Cardiac muscle cell (in vitro differentiated cells and primary cell): ENCODE measurements around the gene REXO2. TPM values are rescaled to one million over a fixed set of nuclear protein-coding genes. Genes with fewer than 3 reads are reported as not detected.

Experiments used
- DNase-seq, 2 donors: peaks; one replicate each; pipeline versions ENCODE4 v3.0.0 to v3.0.0-alpha.2; 2010 to 2017; ENCODE audit warnings: low read depth in 1 of 2, low spot score in 1 of 2
- H3K27ac ChIP-seq: fragments of 200-600 bp; sonication (generic); 2 replicates; pipeline ENCODE4 v1.5.1; 2016
- H3K27me3 ChIP-seq: fragments of 200-600 bp; sonication (generic); 2 replicates; pipeline ENCODE4 v1.6.0; 2016; ENCODE audit warnings: control low read depth
- H3K36me3 ChIP-seq: fragments of 200-600 bp; sonication (generic); 2 replicates; pipeline ENCODE4 v1.5.1; 2016; ENCODE audit warnings: control low read depth
- H3K4me1 ChIP-seq: fragments of 200-600 bp; sonication (generic); 2 replicates; pipeline ENCODE4 v1.8.1; 2017; ENCODE audit warnings: low read depth, mild to moderate bottlenecking, mixed run types
- H3K4me3 ChIP-seq: fragments of 200-600 bp; sonication (generic); 2 replicates; pipeline ENCODE4 v1.5.1; 2016; ENCODE audit warnings: mild to moderate bottlenecking
- H3K9me3 ChIP-seq: fragments of 200-600 bp; sonication (generic); 2 replicates; pipeline ENCODE4 v1.5.1; 2017; ENCODE audit warnings: low read depth, mild to moderate bottlenecking, control low read depth
- polyA plus RNA-seq: library from polyadenylated mRNA; unstranded; fragments of >200 nt; fragmentation: Nextera tagmentation; extraction: Ambion mirVana; gene quantifications from 2 replicates; pipeline ENCODE4 v1.2.1, GENCODE V29; 2016
- total RNA-seq: library from RNA; depleted of rRNA; stranded (reverse); fragments of >200 nt; gene quantifications from 2 replicates; pipeline ENCODE4 v1.2.3, GENCODE V29; 2016
- TF ChIP-seq, protein P1 (sequence below): IDR thresholded peaks from 2 replicates; pipeline ENCODE4 v1.5.1; 2012; ENCODE audit warnings: low read depth, mild to moderate bottlenecking, low read length

The REXO2 gene
- total and polyA plus RNA-seq, 2 experiments from 2014 or later, result 62.8 to 92.9 TPM

- no peaks in the 10 kb centered on the region for H3K27me3 ChIP-seq
- H3K27ac ChIP-seq, result no peak overlapping the region
- peaks cover 23% of the 10 kb centered on the region for H3K4me1 ChIP-seq
- TF ChIP-seq, protein P1, sequence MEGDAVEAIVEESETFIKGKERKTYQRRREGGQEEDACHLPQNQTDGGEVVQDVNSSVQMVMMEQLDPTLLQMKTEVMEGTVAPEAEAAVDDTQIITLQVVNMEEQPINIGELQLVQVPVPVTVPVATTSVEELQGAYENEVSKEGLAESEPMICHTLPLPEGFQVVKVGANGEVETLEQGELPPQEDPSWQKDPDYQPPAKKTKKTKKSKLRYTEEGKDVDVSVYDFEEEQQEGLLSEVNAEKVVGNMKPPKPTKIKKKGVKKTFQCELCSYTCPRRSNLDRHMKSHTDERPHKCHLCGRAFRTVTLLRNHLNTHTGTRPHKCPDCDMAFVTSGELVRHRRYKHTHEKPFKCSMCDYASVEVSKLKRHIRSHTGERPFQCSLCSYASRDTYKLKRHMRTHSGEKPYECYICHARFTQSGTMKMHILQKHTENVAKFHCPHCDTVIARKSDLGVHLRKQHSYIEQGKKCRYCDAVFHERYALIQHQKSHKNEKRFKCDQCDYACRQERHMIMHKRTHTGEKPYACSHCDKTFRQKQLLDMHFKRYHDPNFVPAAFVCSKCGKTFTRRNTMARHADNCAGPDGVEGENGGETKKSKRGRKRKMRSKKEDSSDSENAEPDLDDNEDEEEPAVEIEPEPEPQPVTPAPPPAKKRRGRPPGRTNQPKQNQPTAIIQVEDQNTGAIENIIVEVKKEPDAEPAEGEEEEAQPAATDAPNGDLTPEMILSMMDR, result no peak
- DNase-seq, result no peak
- peaks cover 6% of the 10 kb centered on the region for H3K36me3 ChIP-seq
- no peak overlapping the region for H3K4me3 ChIP-seq
- H3K9me3 ChIP-seq, result no peaks in the 10 kb centered on the region
These were observed 3.3 kb downstream of the REXO2 start for GRCh38 chr11:114442536-114442935.

GRCh38 chr11:114447444-114447843 is 8.2 kb downstream of the REXO2 start:
- Histone ChIP-seq H3K9me3 (no peaks in the 10 kb centered on the region), H3K4me3 (no peak overlapping the region), H3K27me3 (no peaks in the 10 kb centered on the region), H3K27ac (no peak overlapping the region), H3K4me1 (peaks cover 19% of the 10 kb centered on the region), H3K36me3 (peaks cover 21% of the 10 kb centered on the region)
- peak in 1 of 2 donors; percentile 22 for DNase-seq
- TF ChIP-seq, protein P1, result no peak

DNA sequence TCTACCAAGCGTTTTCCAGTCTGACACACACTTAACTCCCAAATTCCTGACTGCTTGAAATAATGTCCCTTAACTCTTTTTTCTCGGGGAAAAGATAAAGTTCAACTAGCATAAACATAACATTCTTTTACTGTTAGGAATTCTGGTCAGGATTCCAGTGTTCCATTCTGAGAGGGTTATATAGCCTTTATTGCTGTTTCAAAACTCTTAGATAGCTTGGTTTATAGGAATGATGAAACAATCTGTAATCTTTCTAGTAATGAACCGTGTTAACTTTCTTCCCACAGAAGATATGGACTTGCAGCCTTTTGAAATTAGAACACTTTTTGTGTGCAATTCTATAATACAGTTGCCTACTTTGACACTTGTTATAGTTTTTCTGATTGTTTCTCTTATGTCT is 8.6 kb downstream of the REXO2 start:
- TF ChIP-seq, protein P1, result no peak
- peaks cover 21% of the 10 kb centered on the region for H3K36me3 ChIP-seq
- no peaks in the 10 kb centered on the region for H3K9me3 ChIP-seq
- peak in 1 of 2 donors; percentile 69 for DNase-seq
- H3K27ac ChIP-seq, result no peak overlapping the region
- peaks cover 19% of the 10 kb centered on the region for H3K4me1 ChIP-seq
- H3K4me3 ChIP-seq, result no peak overlapping the region
- no peaks in the 10 kb centered on the region for H3K27me3 ChIP-seq

GRCh38 chr11:114448749-114449482 is 9.6 kb downstream of the REXO2 start:
- Histone ChIP-seq H3K36me3 (peaks cover 21% of the 10 kb centered on the region), H3K9me3 (no peaks in the 10 kb centered on the region), H3K27me3 (no peaks in the 10 kb centered on the region), H3K27ac (no peak overlapping the region), H3K4me3 (no peak overlapping the region), H3K4me1 (peaks cover 11% of the 10 kb centered on the region)
- TF ChIP-seq, protein P1, result no peak
- DNase-seq, result no peak

- DNase-seq, result no peak
- peaks cover 21% of the 10 kb centered on the region for H3K36me3 ChIP-seq
These were observed 10.6 kb downstream of the REXO2 start for GRCh38 chr11:114449845-114450244.

More at GRCh38 chr11:114449845-114450244, 10.6 kb downstream of the REXO2 start:
- H3K27me3 ChIP-seq, result no peaks in the 10 kb centered on the region
- H3K4me1 ChIP-seq, result peaks cover 4% of the 10 kb centered on the region
- H3K27ac ChIP-seq, result no peak overlapping the region
- TF ChIP-seq, protein P1, result no peak
- no peak overlapping the region for H3K4me3 ChIP-seq
- H3K9me3 ChIP-seq, result no peaks in the 10 kb centered on the region
